Activated CD4-positive, alpha-beta T cell treated with anti-CD3 and anti-CD28 coated beads, Interleukin-2, amount 10 ng/mL, durations not matched to agents 24 days and 14 days (primary cell): Measurements from ENCODE around the gene SYT2. TPM values are rescaled to one million over a fixed set of nuclear protein-coding genes. Genes with fewer than 3 reads are reported as not detected.
"Not testable (repeated sequence)": the region's sequence is repeated elsewhere in the genome, so short reads cannot be mapped to it uniquely, and the experiment has no call there.

Experiments used
- DNase-seq: peaks from one replicate; pipeline ENCODE4 v3.0.0; 2022
- H3K27ac Mint-ChIP-seq: one replicate; pipeline ENCODE4 v1.8.0; 2022; ENCODE audit warnings: mild to moderate bottlenecking, mixed read lengths
- H3K27me3 Mint-ChIP-seq: one replicate; pipeline ENCODE4 v1.8.0; 2022; ENCODE audit warnings: mixed read lengths
- H3K36me3 Mint-ChIP-seq: one replicate; pipeline ENCODE4 v1.8.0; 2022; ENCODE audit warnings: low read depth, mild to moderate bottlenecking, mixed read lengths
- H3K4me1 Mint-ChIP-seq: one replicate; pipeline ENCODE4 v1.8.0; 2021; ENCODE audit warnings: mixed read lengths
- H3K4me3 Mint-ChIP-seq: one replicate; pipeline ENCODE4 v1.8.0; 2022; ENCODE audit warnings: mild to moderate bottlenecking, moderate library complexity, mixed read lengths
- H3K9me3 Mint-ChIP-seq: one replicate; pipeline ENCODE4 v1.8.0; 2021; ENCODE audit warnings: mixed read lengths
- intact Hi-C: fragments of 100-400 bp; cut with micrococcal nuclease; formaldehyde crosslinking; loops from one replicate; pipeline ENCODE4 v1.15.1; 2023
- total RNA-seq: library from RNA; stranded (reverse); gene quantifications from 2 replicates; pipeline ENCODE4 v1.2.3, GENCODE V29; 2022

Gene SYT2
- total RNA-seq, 1 donor from 2014 or later = not detected

DNA sequence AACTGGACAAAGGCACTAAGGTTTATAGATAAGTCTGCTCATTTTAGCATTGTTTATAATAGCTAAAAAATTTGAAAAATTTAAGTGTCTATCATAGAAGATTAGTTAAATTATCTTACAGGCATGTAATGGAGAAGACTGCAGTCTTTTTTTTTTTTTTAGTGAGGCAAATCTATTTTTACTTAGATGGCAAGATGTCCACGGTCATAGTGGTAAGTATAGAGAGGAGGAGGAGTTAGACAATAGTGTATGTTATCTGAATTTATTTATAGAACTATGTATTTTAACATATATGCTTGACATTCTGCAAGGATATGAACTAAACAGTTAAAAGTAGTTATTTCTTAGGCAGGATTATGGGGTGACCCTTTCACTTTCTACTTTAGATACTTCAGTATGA lies 149.0 kb downstream of the SYT2 start:
- no peak for DNase-seq

DNA sequence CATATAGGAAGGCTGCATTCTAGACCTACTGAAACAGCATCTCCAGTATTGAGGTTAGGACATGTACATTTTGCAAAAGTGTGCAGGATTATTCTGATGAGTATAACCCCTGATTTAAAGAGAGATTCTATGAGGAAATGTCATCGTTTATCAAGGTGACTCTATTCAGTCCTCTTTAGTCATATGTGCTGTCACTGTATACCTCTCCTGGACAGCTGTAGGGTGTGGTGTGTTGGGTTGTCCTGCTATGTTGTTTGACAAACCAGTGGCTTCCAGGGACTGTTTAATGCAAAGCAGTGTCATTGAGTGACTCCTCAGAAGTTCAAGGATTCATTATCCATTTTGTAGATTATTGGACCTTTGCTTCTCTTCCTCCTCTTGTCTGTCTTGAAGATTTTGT lies 152.6 kb downstream of the SYT2 start:
- H3K36me3 Mint-ChIP-seq, intact Hi-C loops, H3K27me3 Mint-ChIP-seq, H3K27ac Mint-ChIP-seq, DNase-seq, H3K9me3 Mint-ChIP-seq, H3K4me3 Mint-ChIP-seq: not testable (repeated sequence)
- H3K4me1 Mint-ChIP-seq = peaks cover 14% of the 10 kb centered on the region

More for the DNA sequence above, 149.0 kb downstream of the SYT2 start:
- intact Hi-C loops = loop anchor here (10.0 kb wide), 1 partner anchor 54 kb away; no protein-coding TSS in a partner anchor
- Mint-ChIP-seq H3K4me3 (no peak overlapping the region), H3K4me1 (peaks cover 14% of the 10 kb centered on the region), H3K9me3 (no peaks in the 10 kb centered on the region), H3K27ac (no peak overlapping the region), H3K36me3 (no peaks in the 10 kb centered on the region), H3K27me3 (no peaks in the 10 kb centered on the region)

DNA sequence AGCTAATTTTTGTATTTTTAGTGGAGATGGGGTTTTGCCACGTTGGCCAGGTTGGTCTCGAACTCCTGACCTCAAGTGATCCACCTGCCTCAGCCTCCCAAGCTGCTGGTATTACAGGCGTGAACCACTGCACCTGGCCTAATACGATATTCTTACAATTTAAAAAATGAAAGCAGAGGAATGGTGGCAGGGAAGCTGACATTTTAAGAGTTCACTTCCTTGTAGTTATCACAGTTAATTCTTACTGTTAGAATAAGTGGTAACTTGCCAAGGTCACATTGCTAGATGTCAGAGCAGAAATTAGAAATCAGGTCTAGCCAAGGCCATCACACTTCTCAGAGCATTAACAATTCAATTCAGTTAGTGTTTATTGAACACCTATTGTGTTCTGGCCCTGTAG lies 154.2 kb downstream of the SYT2 start:
- H3K9me3 Mint-ChIP-seq, H3K4me1 Mint-ChIP-seq, H3K4me3 Mint-ChIP-seq, DNase-seq, H3K27me3 Mint-ChIP-seq, H3K27ac Mint-ChIP-seq, H3K36me3 Mint-ChIP-seq, intact Hi-C loops: not testable (repeated sequence)

DNA sequence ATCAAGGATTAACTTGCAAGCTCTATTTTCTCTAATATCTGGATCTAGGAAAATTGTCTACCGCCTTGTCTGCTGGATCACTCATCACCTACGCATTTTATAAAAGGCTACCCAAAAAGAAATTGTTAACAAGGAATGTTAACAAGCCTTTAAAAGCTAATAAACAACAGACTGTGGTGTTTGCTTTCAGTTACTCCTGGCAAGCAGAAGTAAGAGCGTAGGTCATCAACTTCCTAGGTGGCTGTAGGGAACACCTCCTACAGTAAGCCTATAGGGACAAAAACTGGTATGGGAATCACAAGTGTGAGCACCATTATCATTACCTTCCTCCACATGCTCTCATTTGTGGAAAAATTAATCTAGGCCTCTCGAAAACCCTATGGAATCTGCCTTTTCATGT lies 155.6 kb downstream of the SYT2 start:
- H3K36me3 Mint-ChIP-seq, H3K9me3 Mint-ChIP-seq, H3K4me1 Mint-ChIP-seq, intact Hi-C loops, H3K27ac Mint-ChIP-seq, DNase-seq, H3K27me3 Mint-ChIP-seq, H3K4me3 Mint-ChIP-seq: not testable (repeated sequence)

DNA sequence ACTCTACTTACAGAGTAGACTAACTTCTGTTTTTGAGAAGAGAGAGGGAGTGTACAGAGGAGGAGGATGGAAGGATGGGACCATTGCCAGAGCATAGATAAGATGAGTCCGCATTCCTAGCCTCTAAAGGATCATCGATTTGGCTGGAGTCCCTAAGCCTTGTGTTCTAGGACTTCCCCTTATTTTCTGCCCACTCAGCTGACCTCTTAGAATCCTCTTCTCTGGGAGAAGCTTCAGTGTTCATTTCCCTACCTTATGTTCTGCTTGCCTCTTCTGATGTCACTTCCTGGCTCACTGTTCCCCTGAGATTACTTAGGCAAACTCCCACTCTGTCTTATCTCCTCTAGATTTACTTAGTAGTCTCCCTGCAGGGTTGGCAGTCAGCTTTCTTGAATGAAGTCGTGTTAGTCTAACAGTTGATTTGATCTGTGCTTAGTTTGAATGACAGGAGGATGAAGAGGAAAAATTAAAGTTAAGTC lies 156.7 kb downstream of the SYT2 start:
- peaks cover 8% of the 10 kb centered on the region for H3K4me1 Mint-ChIP-seq
- no peaks in the 10 kb centered on the region for H3K36me3 Mint-ChIP-seq
- H3K27me3 Mint-ChIP-seq = no peaks in the 10 kb centered on the region
- H3K9me3 Mint-ChIP-seq = no peaks in the 10 kb centered on the region
- no peak for DNase-seq
- H3K4me3 Mint-ChIP-seq = no peak overlapping the region
- intact Hi-C loops = no loop called here
- H3K27ac Mint-ChIP-seq = no peak overlapping the region

DNA sequence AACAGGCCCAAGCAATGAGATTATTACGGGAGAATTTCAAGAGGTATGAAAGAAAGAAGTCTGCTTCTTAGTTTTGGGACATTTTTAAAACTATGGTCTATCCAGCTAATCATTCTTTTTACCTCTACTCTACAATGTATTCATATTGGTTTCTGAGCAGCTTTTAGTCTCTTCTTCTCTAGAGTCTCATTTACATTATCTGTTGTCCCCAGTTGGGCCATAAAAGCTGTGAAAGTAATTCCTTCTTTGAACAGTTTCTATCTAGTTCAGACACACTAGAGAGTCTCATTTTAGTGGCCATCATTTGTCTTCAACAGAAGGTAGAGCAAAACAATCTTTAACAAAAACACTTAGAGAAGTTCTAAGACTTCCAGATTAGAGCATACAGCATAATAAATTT lies 157.2 kb downstream of the SYT2 start:
- intact Hi-C loops, H3K27me3 Mint-ChIP-seq, H3K4me1 Mint-ChIP-seq, H3K36me3 Mint-ChIP-seq, H3K4me3 Mint-ChIP-seq, H3K9me3 Mint-ChIP-seq, H3K27ac Mint-ChIP-seq, DNase-seq: not testable (repeated sequence)

DNA sequence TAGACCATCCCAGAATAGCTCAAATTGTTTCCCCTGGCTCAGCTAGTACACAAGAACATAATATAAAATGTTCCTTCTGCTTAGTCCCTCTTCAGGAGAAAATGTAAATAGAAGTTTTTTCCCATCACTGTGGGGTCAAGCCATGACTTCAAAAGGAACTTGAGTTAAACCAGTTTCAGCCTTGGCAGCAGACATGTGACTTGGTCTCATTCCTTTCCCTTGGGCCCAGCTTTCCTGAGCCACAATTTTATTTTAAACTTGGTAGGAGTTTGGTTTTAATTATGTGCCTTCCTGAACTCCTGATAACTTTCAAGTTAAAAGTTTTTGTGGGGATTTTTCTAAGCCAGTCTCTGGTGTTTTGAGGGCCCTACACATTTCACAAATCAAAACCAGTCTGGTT lies 157.6 kb downstream of the SYT2 start:
- intact Hi-C loops, H3K27me3 Mint-ChIP-seq, H3K4me3 Mint-ChIP-seq: not testable (repeated sequence)

DNA sequence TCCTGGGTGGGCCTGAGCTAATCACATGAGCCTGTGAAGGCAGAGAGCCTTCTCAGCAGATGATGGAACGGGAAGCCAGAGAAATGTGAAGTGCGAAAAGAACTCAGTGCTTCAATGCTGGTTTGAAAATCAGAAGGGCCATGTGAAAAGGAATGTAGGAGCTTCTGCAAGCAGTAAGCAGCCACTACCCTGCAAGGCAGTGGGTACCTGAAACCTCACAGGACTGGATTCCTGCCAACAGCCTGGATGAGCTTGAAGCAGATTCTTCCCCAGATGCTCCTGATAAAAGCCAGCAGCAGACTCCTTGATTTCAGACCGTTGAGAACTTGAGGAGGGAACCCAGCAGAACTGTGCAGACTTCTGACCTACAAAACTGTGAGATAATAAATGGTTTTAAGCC lies 158.6 kb downstream of the SYT2 start:
- H3K27ac Mint-ChIP-seq = no peak overlapping the region
- H3K9me3 Mint-ChIP-seq = no peaks in the 10 kb centered on the region
- no peak overlapping the region for H3K4me3 Mint-ChIP-seq
- DNase-seq = no peak
- H3K4me1 Mint-ChIP-seq = peaks cover 12% of the 10 kb centered on the region
- intact Hi-C loops = no loop called here
- no peaks in the 10 kb centered on the region for H3K36me3 Mint-ChIP-seq
- H3K27me3 Mint-ChIP-seq = no peaks in the 10 kb centered on the region

More for the DNA sequence above, 157.6 kb downstream of the SYT2 start:
- not testable (repeated sequence) for H3K27ac Mint-ChIP-seq, H3K4me1 Mint-ChIP-seq, H3K9me3 Mint-ChIP-seq, H3K36me3 Mint-ChIP-seq, DNase-seq

DNA sequence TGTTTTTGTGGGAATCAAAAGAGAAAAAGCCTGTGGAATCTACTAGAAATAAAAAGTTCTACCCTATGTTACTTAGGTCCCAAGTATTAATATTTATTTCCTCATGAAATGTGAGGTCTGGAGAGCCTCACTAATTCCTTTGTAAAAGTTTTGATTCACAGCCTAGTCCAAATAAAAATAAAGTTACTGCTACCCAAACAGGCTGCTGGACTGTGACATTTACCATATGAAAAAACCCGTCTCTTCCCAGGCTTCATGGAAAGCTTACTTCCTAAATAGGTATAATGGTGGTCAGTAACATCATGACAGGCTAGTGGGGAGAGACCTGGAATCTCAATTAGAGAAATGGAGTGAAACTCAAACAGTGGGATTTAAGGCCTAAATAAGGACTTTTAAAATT lies 160.2 kb downstream of the SYT2 start:
- intact Hi-C loops, H3K27ac Mint-ChIP-seq, H3K9me3 Mint-ChIP-seq, H3K4me3 Mint-ChIP-seq, DNase-seq, H3K36me3 Mint-ChIP-seq, H3K27me3 Mint-ChIP-seq: not testable (repeated sequence)
- H3K4me1 Mint-ChIP-seq = peaks cover 21% of the 10 kb centered on the region

DNA sequence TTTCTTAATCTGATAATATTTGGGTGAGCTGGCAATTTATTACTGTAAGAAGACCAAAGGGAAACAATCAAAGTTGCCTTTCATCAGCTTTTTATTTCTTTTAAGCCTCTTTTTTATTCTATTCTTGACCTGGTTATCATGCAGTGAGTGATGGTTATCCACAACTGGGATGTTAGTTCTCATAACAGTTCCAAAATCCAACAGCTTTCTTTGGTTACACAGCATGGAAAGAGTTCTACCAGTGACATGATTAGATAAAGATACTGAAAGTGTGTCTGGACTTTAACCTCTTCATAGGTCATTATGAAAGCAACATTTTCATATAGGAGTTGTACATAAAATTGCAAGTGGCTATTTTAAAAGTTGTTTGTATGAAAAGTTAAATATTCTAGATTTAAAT lies 163.0 kb downstream of the SYT2 start:
- H3K9me3 Mint-ChIP-seq = no peaks in the 10 kb centered on the region
- intact Hi-C loops = no loop called here
- no peak overlapping the region for H3K27ac Mint-ChIP-seq
- no peak overlapping the region for H3K4me3 Mint-ChIP-seq
- DNase-seq = no peak
- peaks cover 13% of the 10 kb centered on the region for H3K4me1 Mint-ChIP-seq
- no peaks in the 10 kb centered on the region for H3K36me3 Mint-ChIP-seq
- peaks cover 2% of the 10 kb centered on the region for H3K27me3 Mint-ChIP-seq

DNA sequence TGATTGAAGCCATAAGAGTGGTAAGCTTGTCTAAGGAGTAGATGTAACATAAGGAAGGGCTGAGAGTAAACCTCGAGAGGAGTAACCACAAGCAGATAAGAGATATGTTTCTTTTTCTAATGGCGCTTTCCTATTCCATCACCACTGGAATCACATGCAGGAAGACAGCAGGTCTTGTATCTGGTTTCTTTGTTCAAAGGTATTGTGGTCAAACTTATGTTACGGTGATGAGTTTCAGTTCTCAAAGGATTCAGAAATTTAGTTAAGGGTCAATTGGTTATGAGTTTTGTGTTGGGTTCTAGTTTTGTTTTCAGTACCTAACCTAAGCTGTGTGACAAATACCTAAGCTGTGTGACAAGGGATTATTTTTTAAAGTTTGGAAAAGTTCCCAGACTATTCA lies 163.5 kb downstream of the SYT2 start:
- H3K36me3 Mint-ChIP-seq, H3K27me3 Mint-ChIP-seq, H3K9me3 Mint-ChIP-seq, intact Hi-C loops, DNase-seq, H3K27ac Mint-ChIP-seq, H3K4me3 Mint-ChIP-seq: not testable (repeated sequence)
- peaks cover 13% of the 10 kb centered on the region for H3K4me1 Mint-ChIP-seq

DNA sequence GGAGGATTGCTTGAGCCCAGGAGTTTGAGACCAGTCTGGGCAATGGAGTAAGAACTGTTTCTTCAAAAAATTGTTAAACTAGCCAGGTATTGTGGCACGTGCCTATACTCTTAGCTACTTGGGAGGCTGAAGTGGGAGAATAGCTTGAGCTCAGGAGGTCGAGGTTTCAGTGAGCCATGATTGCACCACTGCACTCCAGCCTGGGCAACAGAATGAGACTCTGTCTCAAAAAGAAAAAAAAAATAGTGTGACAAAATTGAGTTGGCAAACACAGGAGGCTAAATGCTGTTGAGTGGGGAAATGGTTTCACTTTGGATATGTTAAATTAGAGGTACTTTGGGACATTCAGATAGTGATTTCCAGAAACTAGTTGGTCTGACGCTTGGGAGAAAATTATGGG lies 163.9 kb downstream of the SYT2 start:
- peaks cover 13% of the 10 kb centered on the region for H3K4me1 Mint-ChIP-seq
- intact Hi-C loops, H3K9me3 Mint-ChIP-seq, H3K4me3 Mint-ChIP-seq, H3K27ac Mint-ChIP-seq, DNase-seq, H3K36me3 Mint-ChIP-seq, H3K27me3 Mint-ChIP-seq: not testable (repeated sequence)

DNA sequence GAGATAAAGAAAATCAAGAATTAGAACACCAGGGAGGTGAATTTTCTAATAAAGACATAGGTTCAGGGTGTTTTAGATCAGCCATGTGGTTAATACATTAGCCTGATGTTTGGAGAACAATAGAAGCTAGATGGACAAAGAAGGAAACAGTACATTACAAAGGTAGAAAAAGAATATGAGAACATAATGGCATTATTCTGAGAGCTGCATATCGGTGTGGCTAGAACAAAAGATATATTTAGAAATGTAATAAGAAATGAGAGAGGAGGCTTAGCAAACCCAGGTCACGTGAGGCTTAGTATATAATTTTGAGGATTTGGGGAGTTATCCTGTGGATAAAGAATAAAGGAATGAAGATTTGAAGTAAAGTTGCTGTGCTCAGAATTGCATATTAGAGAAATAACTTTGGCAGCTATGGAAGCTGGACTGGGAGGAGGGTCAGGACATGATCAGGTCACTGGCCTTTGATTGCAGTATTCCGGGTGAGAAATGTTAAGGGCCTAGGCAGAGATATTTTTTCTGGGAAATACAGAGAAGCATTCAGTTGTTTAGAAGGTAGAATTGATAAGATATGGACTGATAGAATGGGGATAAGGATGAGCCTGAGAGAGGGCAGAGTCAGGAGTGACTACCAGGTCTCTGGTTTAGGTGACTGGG lies 164.5 kb downstream of the SYT2 start:
- H3K4me3 Mint-ChIP-seq, H3K36me3 Mint-ChIP-seq, H3K27me3 Mint-ChIP-seq, H3K9me3 Mint-ChIP-seq, intact Hi-C loops, H3K27ac Mint-ChIP-seq, DNase-seq: not testable (repeated sequence)
- peaks cover 13% of the 10 kb centered on the region for H3K4me1 Mint-ChIP-seq

DNA sequence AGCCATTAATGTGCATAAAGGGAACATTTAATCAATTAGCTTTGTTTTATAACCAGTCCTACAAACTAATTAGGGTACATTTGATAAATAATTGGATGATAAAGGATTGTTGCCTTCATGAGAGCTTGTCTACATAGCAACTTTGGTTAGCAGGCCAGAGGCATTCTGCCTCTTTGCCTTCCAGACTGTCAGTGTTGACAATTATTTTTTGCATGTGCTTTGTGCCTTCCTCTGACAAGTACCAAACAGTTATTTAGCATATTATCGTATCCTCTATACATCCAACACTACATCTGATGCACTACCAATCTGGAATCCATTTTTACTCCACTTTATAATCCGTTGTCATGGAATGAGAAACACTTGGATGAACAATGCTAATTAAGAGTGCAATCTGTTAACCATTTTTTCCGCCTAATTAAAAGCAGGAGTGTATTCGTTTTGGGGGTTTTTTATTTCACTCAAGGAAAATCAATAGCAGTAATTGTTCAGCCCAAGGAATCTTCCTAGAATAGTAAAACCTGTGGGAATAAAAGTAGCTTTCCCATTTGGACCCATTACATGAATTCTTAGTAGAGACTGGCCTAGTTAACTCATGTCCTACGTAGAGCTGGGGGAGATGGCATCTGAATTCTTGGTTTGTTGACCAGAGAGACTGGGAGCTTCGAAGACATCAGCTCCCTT lies 165.3 kb downstream of the SYT2 start:
- peaks cover 13% of the 10 kb centered on the region for H3K4me1 Mint-ChIP-seq
- intact Hi-C loops, DNase-seq, H3K27ac Mint-ChIP-seq, H3K9me3 Mint-ChIP-seq, H3K36me3 Mint-ChIP-seq, H3K27me3 Mint-ChIP-seq, H3K4me3 Mint-ChIP-seq: not testable (repeated sequence)

DNA sequence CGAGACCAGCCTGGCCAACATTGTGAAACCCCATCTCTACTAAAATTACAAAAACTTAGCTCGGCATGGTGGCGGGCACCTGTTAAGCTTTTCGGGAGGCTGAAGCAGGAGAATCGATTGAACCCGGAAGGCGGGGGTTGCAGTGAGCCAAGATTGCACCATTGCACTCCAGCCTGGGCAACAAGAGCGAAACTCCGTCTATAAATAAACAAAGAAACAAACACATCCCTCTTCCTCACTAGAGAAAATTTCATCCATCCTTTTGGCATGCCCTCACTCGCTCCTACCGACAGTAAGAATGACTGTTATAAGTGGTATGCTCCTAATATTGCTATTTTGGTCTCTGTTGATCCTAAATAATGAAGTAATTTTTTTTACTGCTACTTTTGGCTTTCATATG lies 166.7 kb downstream of the SYT2 start:
- H3K9me3 Mint-ChIP-seq, H3K4me3 Mint-ChIP-seq, H3K36me3 Mint-ChIP-seq, intact Hi-C loops, H3K27me3 Mint-ChIP-seq, H3K27ac Mint-ChIP-seq, DNase-seq: not testable (repeated sequence)
- H3K4me1 Mint-ChIP-seq = peaks cover 13% of the 10 kb centered on the region
